Measurements from ENCODE around the gene LAMB2. TPM values are rescaled to one million over a fixed set of nuclear protein-coding genes. Genes with fewer than 3 reads are reported as not detected.

Gene LAMB2
- total RNA-seq, 1 experiment from 2014 or later: 121 TPM

- no peak overlapping the region for H3K14ac ChIP-seq (ENCODE audit: insufficient read depth, low read length)
- no peaks in the 10 kb centered on the region for H3K9me3 ChIP-seq (ENCODE audit: control insufficient read depth, low read depth, low read length)
- Mint-ChIP-seq H3K4me1 (peaks cover 4% of the 10 kb centered on the region in 2 experiments; a peak in 3 of 4 replicates), H3K9me3 (no peaks in the 10 kb centered on the region), H3K36me3 (ENCODE audit: insufficient read depth in 1 of 3, low read depth in 3 of 3) (peaks cover 2 to 39% (median 28%) of the 10 kb centered on the region in 3 experiments; a peak in 6 of 7 replicates), H3K27me3 (ENCODE audit: low read depth) (no peaks in the 10 kb centered on the region; the same call in 1 of the 2 replicates), H3K4me3 (no peak overlapping the region), H3K27ac (no peak overlapping the region)
- H2BK15ac ChIP-seq (ENCODE audit: low read depth, low read length): no peak overlapping the region
- H2BK120ac ChIP-seq (ENCODE audit: low read depth, low read length, poor library complexity, severe bottlenecking): no peak overlapping the region
- no peak for DNase-seq
- H4K8ac ChIP-seq (replicated peaks; ENCODE audit: insufficient read length, low read depth, low read length): no peak overlapping the region
- H3K79me1 ChIP-seq (ENCODE audit: insufficient read depth, low read depth, low read length, poor library complexity, severe bottlenecking): peaks cover 4% of the 10 kb centered on the region
- H3K4ac ChIP-seq (ENCODE audit: low read depth, low read length): no peak overlapping the region
- H2BK20ac ChIP-seq (ENCODE audit: low read depth, low read length, poor library complexity, severe bottlenecking): no peak overlapping the region
- H4K91ac ChIP-seq (ENCODE audit: insufficient read length, low read depth, low read length): no peak overlapping the region
- H3K23me2 ChIP-seq (ENCODE audit: insufficient read length, low read depth, low read length, poor library complexity, severe bottlenecking): peaks cover 5% of the 10 kb centered on the region
- no CpG with 5 or more reads among the region's 17 CpGs for WGBS (ENCODE audit: extremely low coverage, insufficient read length, low lambda C conversion rate)
- no peak overlapping the region for H3K9ac ChIP-seq (ENCODE audit: extremely low read depth, insufficient read length, low read length)
- no peak overlapping the region for H3K56ac ChIP-seq (ENCODE audit: insufficient read length, low read depth, low read length)
- H2AK5ac ChIP-seq (ENCODE audit: insufficient read length, low read length): no peak overlapping the region
- no peak overlapping the region for H3K4me2 ChIP-seq (ENCODE audit: insufficient read depth, insufficient read length, low read length)
- H3T11ph ChIP-seq (ENCODE audit: low read length): no peak overlapping the region
- peaks cover 2% of the 10 kb centered on the region for H4K20me1 ChIP-seq (ENCODE audit: control insufficient read depth, insufficient read depth, insufficient read length)
- no peaks in the 10 kb centered on the region; the same call in 1 of the 2 replicates for H3K79me2 ChIP-seq (ENCODE audit: insufficient read depth, low read length)
- H3K27ac ChIP-seq (ENCODE audit: insufficient read length, low read depth, low read length): no peak overlapping the region
- no peak overlapping the region for H3K23ac ChIP-seq (ENCODE audit: insufficient read length, low read depth, low read length)
- TF ChIP-seq, protein P1, sequence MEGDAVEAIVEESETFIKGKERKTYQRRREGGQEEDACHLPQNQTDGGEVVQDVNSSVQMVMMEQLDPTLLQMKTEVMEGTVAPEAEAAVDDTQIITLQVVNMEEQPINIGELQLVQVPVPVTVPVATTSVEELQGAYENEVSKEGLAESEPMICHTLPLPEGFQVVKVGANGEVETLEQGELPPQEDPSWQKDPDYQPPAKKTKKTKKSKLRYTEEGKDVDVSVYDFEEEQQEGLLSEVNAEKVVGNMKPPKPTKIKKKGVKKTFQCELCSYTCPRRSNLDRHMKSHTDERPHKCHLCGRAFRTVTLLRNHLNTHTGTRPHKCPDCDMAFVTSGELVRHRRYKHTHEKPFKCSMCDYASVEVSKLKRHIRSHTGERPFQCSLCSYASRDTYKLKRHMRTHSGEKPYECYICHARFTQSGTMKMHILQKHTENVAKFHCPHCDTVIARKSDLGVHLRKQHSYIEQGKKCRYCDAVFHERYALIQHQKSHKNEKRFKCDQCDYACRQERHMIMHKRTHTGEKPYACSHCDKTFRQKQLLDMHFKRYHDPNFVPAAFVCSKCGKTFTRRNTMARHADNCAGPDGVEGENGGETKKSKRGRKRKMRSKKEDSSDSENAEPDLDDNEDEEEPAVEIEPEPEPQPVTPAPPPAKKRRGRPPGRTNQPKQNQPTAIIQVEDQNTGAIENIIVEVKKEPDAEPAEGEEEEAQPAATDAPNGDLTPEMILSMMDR (conservative IDR thresholded peaks at IDR 0.05): no peak
- 0 out of 2 replicates have a peak, but pooled peaks cover 2% of the 10 kb centered on the region for H3K4me1 ChIP-seq (ENCODE audit: insufficient read depth, low read length)
- H2BK5ac ChIP-seq (ENCODE audit: insufficient read length, low read length): no peak overlapping the region
- H3K18ac ChIP-seq (ENCODE audit: insufficient read length, low read depth, low read length): no peak overlapping the region
- no peak overlapping the region for H4K5ac ChIP-seq (ENCODE audit: insufficient read length, low read depth, low read length)
- H2AFZ ChIP-seq (ENCODE audit: low read length): no peak overlapping the region
- H2BK12ac ChIP-seq (ENCODE audit: insufficient read length, low read depth, low read length): no peak overlapping the region
- no peaks in the 10 kb centered on the region for H3K27me3 ChIP-seq (ENCODE audit: insufficient read depth, low read length)
Measured at GRCh38 chr3:49122886-49123545, 9.8 kb downstream of the LAMB2 start.
